ENCODE data around the gene STK35.

The STK35 gene

DNA sequence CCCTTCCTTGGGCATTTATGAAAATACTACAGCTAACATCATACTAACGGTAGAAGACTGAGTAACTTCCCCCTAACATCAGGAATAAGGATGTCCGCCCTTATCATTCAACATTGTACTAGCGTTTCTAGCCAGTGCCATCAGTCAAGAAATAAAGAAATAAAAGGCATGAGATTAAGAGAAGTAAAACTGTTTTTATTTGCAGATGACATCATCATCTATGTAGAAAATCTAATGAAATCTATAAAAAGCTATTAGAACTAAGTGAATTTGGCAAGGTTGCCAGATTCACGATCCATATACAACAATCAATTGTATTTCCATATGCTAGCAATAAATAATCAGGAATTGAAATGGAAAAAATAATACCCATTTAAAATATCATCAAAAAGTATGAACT lies 54.6 kb downstream of the STK35 start:
- no peak overlapping the region for H3K4me3 ChIP-seq (ENCODE audit: low read length)
- TF ChIP-seq, protein P1, sequence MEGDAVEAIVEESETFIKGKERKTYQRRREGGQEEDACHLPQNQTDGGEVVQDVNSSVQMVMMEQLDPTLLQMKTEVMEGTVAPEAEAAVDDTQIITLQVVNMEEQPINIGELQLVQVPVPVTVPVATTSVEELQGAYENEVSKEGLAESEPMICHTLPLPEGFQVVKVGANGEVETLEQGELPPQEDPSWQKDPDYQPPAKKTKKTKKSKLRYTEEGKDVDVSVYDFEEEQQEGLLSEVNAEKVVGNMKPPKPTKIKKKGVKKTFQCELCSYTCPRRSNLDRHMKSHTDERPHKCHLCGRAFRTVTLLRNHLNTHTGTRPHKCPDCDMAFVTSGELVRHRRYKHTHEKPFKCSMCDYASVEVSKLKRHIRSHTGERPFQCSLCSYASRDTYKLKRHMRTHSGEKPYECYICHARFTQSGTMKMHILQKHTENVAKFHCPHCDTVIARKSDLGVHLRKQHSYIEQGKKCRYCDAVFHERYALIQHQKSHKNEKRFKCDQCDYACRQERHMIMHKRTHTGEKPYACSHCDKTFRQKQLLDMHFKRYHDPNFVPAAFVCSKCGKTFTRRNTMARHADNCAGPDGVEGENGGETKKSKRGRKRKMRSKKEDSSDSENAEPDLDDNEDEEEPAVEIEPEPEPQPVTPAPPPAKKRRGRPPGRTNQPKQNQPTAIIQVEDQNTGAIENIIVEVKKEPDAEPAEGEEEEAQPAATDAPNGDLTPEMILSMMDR (conservative IDR thresholded peaks at IDR 0.05; ENCODE audit: low read depth, low read length) = no peak
- DNase-seq (ENCODE audit: low read depth) = no peak

DNA sequence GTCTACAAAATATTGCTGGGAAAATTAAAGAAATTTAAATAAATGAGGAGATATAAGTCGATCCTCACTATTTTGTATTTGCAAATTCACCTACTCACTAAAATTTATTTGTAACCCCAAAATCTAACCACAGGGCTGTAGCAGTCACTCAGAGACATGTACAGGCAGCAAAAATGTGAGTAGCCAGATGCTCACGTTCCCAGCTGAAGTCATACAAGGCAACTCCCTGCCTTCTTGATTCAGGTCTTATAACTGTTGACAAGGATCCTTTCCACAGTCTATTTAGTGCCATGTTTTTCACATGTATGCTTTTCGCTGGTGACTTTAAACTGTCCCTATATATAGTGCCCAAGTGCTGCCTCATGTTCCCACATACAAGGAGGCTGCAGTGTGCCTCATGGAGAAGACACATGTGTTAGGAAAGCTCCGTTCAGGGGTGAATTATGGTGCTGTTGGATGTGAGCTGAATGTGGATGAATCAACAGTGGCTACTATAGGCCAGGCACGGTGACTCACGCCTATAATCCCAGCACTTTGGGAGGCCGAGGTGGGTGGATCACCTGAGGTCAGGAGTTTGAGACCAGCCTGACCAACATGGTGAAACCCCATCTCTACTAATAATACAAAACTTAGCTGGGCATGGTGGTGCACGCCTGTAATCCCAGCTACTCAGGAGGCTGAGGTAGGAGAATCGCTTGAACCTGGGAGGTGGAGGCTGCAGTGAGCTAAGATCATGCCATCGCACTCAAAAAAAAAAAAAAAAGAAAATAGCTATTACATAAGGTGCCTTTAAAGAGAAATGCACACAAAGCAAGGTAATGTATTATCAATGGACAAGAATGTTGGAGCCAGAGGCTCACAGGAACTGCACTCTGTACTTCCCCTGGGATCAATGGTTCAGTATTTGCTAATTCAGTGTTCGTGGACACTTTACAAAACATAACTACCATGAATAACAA lies 55.3 kb downstream of the STK35 start:
- no peak for DNase-seq (ENCODE audit: low read depth)
- TF ChIP-seq, protein P1 (conservative IDR thresholded peaks at IDR 0.05; ENCODE audit: low read depth, low read length) = no peak
- H3K4me3 ChIP-seq (ENCODE audit: low read length) = no peak overlapping the region

DNA sequence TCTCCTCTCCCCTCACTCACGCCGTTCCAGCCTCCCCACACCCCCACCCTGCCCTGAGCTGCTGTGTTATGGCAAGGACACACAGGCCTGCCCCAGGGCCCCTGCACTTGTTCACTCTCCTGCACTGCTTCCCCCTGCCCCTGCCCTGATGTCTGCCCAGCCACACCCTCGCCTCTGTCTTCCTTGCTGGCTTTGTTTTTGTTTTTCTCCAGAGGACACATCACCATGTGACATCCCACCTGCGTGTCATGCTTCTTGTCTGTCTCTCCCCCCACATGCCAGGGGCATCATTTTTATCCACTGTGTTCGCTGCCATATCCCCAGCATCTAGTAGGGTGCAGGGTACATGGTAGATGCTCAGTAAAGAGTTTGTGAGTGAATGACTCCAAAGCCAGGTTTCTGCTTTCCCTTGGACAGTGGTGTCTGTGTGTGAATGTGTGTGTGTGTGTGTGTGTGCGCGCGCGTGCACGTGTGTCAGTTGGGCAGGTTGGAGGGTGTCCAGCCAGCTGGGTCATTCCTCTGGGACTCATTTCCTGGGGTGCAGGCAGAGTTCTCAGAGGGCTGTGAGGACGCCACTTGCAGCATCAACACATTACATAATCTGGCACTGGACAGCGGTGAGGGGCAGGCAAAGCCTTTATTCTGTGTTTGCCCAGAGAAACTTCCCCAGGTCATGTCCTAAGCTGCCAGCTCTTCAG lies 60.6 kb downstream of the STK35 start:
- no peak for DNase-seq (ENCODE audit: low read depth)
- H3K4me3 ChIP-seq (ENCODE audit: low read length) = no peak overlapping the region
- TF ChIP-seq, protein P1 (conservative IDR thresholded peaks at IDR 0.05; ENCODE audit: low read depth, low read length) = no peak

DNA sequence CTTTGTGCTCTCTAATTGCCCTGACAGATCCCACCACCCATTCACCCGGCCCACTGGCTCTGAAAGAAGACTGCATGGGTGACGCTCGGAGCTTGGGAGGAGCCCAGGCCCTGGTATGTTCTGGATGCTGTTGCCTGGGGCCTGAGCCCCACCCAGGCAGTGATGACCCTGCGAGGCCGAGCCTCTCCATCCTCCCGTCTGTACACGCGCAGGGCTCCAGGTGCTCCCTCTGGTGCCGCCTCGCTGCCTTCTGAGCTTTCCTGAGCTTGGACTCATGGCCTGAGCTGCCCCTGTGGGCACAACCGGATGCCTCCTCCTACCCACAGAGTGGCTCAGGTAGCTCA lies 61.2 kb downstream of the STK35 start:
- TF ChIP-seq, protein P1 (conservative IDR thresholded peaks at IDR 0.05; ENCODE audit: low read depth, low read length) = no peak
- no peak for DNase-seq (ENCODE audit: low read depth)
- H3K4me3 ChIP-seq (ENCODE audit: low read length) = no peak overlapping the region

DNA sequence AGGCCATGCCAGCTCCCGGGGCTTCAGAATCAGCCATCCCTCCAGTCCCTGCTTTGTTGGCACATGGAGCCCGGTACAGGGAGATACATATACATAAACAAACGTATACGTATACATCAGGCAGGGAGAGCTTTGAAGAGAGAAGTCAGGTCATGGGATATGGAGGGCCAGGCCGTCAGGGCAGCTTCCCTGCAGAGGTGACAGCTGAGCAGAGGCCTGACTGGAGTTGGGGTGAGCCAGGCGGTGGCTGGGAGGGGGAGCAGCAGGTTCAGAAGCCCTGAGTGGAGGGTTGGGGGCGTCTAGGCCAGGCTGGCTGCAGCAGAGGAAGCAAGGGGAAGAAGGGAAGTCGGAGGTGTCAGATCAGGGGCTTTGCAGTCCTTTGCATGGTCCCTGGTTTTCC lies 61.7 kb downstream of the STK35 start:
- TF ChIP-seq, protein P1 (conservative IDR thresholded peaks at IDR 0.05; ENCODE audit: low read depth, low read length) = no peak
- DNase-seq (ENCODE audit: low read depth) = no peak
- no peak overlapping the region for H3K4me3 ChIP-seq (ENCODE audit: low read length)

DNA sequence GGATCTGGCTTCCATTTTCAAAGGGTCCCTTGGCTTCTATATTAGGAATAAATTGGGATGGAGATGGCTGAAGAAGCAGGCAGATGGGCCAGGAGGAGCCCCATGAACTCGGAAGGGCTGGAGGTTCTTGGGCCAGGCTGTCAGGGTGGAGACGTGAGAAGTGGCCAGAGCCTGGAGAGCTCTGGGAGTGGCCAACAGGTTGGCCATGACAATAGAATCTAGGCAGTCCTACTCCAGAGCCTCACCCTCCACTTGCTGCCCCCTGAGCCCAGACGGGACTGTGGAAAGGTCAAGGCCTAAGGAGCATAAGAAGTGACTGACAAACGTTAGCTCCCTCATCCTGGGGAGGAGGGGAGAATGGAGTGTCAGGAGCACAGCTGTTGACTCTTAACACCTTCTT lies 62.1 kb downstream of the STK35 start:
- TF ChIP-seq, protein P1 (conservative IDR thresholded peaks at IDR 0.05; ENCODE audit: low read depth, low read length) = no peak
- DNase-seq (ENCODE audit: low read depth) = no peak
- H3K4me3 ChIP-seq (ENCODE audit: low read length) = no peak overlapping the region

Measured in retinal pigment epithelial cell (primary cell).